GM19238 (cell line): ENCODE data around the gene ANKRD28.

Experiments
- DNase-seq: peaks from one replicate; pipeline ENCODE4 v3.0.0; 2011; ENCODE audit warnings: low spot score; ENCODE audit not compliant: insufficient read length

The ANKRD28 gene

GRCh38 chr3:15803921-15804320, 6.1 kb upstream of the ANKRD28 start:
- DNase-seq = no peak

- no peak for DNase-seq
Observed at GRCh38 chr3:15801298-15801697, 3.5 kb upstream of the ANKRD28 start.

DNA sequence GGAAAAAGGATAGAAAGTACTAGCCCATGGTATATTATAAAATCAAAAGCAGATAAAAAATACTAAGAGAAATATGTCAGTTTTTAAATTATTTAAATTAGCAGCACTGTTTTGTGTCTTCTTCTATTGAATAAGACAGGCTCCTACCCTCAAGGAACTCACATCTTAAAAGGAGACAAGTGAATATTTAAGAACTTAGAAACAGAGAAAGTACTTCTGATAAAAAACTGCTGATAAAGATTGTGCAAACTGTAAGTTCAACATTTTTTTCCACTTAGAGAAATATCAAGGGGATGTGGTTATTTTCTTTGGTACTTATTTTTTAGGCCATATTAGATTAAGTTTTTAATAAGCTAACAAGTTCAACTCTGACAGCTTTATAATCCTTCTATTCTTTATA, 3.0 kb upstream of the ANKRD28 start:
- DNase-seq = no peak

GRCh38 chr3:15800327-15800726, 2.5 kb upstream of the ANKRD28 start:
- no peak for DNase-seq

- DNase-seq = no peak
Observed at GRCh38 chr3:15798533-15799245, 910 bp upstream of the ANKRD28 start.

GRCh38 chr3:15796771-15797641, 773 bp downstream of the ANKRD28 start:
- DNase-seq = no peak

GRCh38 chr3:15796331-15796730, 1.4 kb downstream of the ANKRD28 start:
- DNase-seq = no peak

DNA sequence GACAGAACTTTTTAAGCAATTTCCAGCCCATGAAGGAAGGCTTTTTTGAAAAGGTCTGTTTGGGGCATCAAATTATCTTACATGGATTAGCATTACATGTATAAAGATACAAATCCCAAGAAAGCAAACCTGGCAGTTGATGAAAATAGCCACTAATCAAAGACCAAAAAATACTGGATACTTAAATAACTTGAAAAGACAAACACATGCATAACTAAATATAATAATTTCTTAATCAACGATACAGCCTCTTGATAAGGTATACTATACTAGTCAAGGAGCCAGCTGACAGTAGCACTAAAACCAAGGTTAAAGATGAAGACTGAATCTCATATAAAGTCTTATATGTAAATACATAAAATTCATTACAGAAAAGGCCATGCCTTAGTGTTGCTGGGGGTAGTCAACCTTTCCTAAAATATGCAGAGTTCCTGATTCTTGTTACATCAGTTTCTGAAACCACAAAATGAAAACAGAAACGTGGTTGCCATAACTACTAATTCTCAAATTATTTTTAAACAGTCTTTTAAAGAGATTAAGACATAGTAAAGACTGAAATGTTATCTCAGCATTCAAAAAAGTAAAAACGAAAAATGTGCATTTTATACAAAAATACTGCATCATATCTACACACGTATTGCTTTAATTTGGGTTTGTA, 2.0 kb downstream of the ANKRD28 start:
- DNase-seq = no peak

DNA sequence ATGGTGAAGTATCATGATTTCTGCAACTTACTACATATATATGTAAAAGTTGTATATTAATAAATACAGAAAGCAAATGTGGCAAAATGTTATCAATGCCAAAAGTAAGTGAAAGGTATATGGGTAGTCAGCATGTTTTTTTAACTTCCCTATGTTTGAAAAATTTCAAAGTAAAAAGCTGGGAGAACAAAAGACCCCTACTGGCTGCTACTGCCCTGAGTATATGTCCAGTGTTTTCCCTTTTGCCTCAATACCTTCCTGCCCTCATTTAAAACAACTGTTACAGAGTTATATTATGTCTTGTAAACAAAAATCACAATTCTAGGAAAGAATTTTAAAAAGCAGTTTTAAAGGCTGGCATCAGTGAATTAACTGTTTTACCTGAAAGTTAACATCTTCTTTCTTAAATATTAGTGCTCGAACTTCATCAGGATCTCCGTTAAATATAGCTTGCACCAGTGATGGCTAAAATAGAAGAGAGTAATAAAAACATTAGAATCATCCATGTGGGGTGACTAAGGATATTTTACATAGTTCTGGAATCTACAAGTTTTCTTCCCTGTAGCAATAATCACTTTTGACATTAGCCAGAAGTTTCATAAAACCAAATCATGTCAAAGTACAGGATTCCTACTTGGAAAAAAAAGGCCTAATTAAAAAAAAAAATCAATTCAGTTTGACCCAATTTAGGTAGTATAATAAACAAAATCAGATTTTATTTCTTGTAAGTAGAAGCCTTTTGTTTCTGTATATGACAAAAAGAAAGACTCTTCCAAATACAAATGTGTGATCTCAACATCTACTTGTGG, 2.7 kb downstream of the ANKRD28 start:
- DNase-seq = no peak

- no peak for DNase-seq
Observed at GRCh38 chr3:15794303-15794771, 3.4 kb downstream of the ANKRD28 start.

GRCh38 chr3:15791525-15791924, 6.3 kb downstream of the ANKRD28 start:
- DNase-seq = no peak

DNA sequence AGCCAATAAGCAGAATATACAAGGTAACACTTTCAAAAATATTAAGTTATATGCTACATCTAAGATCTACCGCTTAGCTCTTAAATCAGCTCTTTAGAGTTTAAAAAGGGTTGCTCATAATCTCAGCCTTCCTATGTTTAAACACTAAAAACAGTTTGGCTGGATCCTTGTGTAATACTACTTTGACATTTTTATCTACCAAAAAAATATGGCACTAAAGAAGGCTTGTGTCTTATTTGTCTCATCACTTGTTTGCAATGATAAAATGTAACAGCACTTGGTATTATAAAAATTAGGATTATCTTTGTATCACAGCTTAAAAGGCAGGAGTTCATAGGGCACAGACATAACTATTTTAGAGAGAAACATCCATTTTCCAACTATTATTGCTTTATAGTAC, 9.8 kb downstream of the ANKRD28 start:
- no peak for DNase-seq

DNA sequence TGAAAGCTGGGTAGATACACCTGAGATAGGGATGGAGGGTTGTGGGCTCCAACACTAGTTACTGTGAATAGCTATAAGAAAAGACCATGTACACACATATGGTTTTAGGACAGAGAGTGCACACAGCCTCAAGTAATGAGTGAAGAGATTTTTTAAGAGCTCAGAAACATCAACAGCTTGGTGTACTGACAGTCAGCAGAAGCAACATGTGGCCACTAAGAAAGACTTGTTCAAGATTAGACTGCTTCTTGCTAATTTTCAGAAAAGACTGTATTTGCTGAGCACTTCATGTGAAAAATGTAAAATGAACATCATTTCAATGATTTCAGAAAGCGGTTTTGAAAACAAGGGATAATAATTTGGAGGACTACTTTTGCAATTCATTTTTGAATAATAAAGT, 10.3 kb downstream of the ANKRD28 start:
- DNase-seq = no peak

GRCh38 chr3:15783361-15783969, 14.3 kb downstream of the ANKRD28 start:
- no peak for DNase-seq

GRCh38 chr3:15782429-15782828, 15.3 kb downstream of the ANKRD28 start:
- no peak for DNase-seq

DNA sequence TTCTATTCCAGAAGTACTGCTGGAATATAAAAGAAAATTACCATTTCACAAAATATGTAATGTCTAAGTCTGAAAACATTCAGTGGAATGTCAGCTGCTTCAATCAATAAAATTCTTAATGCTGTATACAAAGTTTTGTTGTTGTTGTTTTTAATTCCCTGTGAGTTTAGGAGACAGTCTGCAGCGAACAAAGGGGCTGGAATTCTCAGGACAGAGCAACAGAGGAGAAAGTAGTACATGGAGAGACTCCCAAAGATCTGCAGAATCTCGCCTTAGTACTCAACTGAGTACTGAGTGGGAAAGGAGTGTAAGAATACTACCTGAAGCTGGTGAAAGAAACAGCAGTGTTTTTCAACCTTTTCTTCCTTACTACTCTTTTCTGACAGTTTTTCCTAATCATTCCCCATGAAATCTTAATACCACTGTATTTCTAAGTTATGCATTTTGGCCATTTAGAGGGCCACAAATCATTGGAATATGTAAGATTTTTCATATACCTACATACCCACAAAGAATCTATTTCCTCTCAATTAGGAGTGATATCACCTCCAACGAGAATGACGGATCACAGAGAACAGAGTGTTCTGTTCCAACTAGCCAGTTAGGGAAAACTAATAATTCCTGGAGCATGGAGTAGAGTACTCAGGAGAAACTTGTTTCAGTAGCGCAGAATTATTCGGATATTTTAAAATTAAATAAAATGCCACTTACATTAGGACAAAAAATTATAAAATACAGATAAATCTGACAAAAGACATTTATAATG, 16.0 kb downstream of the ANKRD28 start:
- no peak for DNase-seq

DNA sequence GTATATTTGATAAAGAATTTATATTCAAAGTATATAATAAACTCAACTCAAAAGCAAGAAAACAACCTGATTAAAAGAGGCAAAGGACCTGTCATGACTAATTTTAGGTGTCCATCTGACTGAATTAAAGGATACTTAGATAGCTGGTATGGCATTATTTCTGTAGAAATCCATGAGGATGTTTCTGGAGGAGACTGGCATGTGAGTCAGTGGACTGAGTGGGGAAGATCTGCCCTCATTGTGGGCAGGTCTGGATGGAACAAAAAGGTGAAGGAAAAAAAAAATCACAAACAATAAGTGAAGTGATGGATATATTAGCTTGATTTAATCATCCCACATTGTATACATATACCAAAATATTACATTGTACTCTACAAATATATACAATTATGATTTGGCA, 16.6 kb downstream of the ANKRD28 start:
- DNase-seq = no peak

- no peak for DNase-seq
Observed at GRCh38 chr3:15779111-15779510, 18.7 kb downstream of the ANKRD28 start.

GRCh38 chr3:15778332-15778858, 19.4 kb downstream of the ANKRD28 start:
- DNase-seq = no peak
